A673 (cell line): Measurements from ENCODE around the gene CFAP410. TPM values are rescaled to one million over a fixed set of nuclear protein-coding genes. Genes with fewer than 3 reads are reported as not detected.

Experiments
- BruUV-seq: library from RNA; stranded (reverse); fragments of 400-500 nt; replicated peaks from 2 replicates; lab custom pipeline; 2021; lab: Mats Ljungman, UMichigan
- CTCF ChIA-PET: fragments of 300-600 bp; sonication (Branson Sonifier 250); formaldehyde crosslinking; loops from one replicate; lab custom pipeline; 2022; ENCODE audit warnings: antibody characterized with exemption; lab: Charles Lee
- POLR2A ChIA-PET: fragments of 300-600 bp; sonication (Branson Sonifier 250); formaldehyde crosslinking; loops from one replicate; lab custom pipeline; 2022; ENCODE audit warnings: antibody characterized with exemption; ENCODE audit not compliant: low non-redundant PET; lab: Charles Lee
- DNase-seq: peaks from one replicate; pipeline ENCODE4 v3.0.0-alpha.2; 2015; ENCODE audit warnings: low spot score
- H3K27ac ChIP-seq: fragments of 200-600 bp; sonication (generic); 2 replicates; pipeline ENCODE4 v1.5.1; 2016; ENCODE audit warnings: mixed run types, low read depth, mild to moderate bottlenecking, mixed read lengths, antibody characterized with exemption, low read length; ENCODE audit not compliant: poor library complexity, severe bottlenecking
- H3K27me3 ChIP-seq: fragments of 200-600 bp; sonication (generic); replicated peaks from 2 replicates; pipeline ENCODE4 v1.6.1; 2017; ENCODE audit warnings: mixed run types, low read depth, mild to moderate bottlenecking, mixed read lengths, antibody characterized with exemption, low read length; ENCODE audit not compliant: insufficient read depth, poor library complexity
- H3K36me3 ChIP-seq: fragments of 200-600 bp; sonication (generic); 2 replicates; pipeline ENCODE4 v1.6.1; 2016; ENCODE audit warnings: mixed run types, mild to moderate bottlenecking, mixed read lengths, antibody characterized with exemption, low read length; ENCODE audit not compliant: insufficient read depth, poor library complexity, severe bottlenecking
- H3K4me1 ChIP-seq: fragments of 200-600 bp; sonication (generic); 2 replicates; pipeline ENCODE4 v1.6.1; 2017; ENCODE audit warnings: mixed run types, mild to moderate bottlenecking, mixed read lengths, antibody characterized with exemption, low read length; ENCODE audit not compliant: insufficient read depth, poor library complexity, severe bottlenecking
- H3K4me3 ChIP-seq: fragments of 200-600 bp; sonication (generic); 2 replicates; pipeline ENCODE4 v1.5.1; 2016; ENCODE audit warnings: low read depth, mixed run types, mild to moderate bottlenecking, mixed read lengths, low read length; ENCODE audit not compliant: poor library complexity, severe bottlenecking
- H3K9me3 ChIP-seq: fragments of 200-600 bp; sonication (generic); 2 replicates; pipeline ENCODE4 v1.6.1; 2016; ENCODE audit warnings: mixed run types, low read depth, mild to moderate bottlenecking, mixed read lengths, antibody characterized with exemption, low read length; ENCODE audit not compliant: poor library complexity, severe bottlenecking
- EZH2 ChIP-seq: fragments of 200-600 bp; sonication (generic); IDR thresholded peaks from 2 replicates; pipeline ENCODE4 v1.6.1; 2017; ENCODE audit warnings: borderline replicate concordance, low read depth, mild to moderate bottlenecking, mixed read lengths, antibody characterized with exemption, low read length; ENCODE audit not compliant: poor library complexity, severe bottlenecking
- intact Hi-C: fragments of 100-400 bp; cut with micrococcal nuclease; formaldehyde crosslinking; loops from one replicate; pipeline ENCODE4 v1.10.0; 2022; ENCODE audit not compliant: unreplicated experiment
- total RNA-seq: library from RNA; stranded (reverse); gene quantifications from 2 replicates; pipeline ENCODE4 v1.2.3, GENCODE V29; 2021
- TF ChIP-seq, protein P1 (sequence below): fragments of 300-800, 200-600 bp; sonication (generic); conservative IDR thresholded peaks from 2 replicates; pipeline ENCODE4 v1.5.1; 2017; ENCODE audit warnings: low read depth, mild to moderate bottlenecking, antibody characterized with exemption, low read length, moderate library complexity, mixed read lengths

CFAP410 gene
- total RNA-seq, 1 experiment from 2014 or later, result 14.0 TPM

DNA sequence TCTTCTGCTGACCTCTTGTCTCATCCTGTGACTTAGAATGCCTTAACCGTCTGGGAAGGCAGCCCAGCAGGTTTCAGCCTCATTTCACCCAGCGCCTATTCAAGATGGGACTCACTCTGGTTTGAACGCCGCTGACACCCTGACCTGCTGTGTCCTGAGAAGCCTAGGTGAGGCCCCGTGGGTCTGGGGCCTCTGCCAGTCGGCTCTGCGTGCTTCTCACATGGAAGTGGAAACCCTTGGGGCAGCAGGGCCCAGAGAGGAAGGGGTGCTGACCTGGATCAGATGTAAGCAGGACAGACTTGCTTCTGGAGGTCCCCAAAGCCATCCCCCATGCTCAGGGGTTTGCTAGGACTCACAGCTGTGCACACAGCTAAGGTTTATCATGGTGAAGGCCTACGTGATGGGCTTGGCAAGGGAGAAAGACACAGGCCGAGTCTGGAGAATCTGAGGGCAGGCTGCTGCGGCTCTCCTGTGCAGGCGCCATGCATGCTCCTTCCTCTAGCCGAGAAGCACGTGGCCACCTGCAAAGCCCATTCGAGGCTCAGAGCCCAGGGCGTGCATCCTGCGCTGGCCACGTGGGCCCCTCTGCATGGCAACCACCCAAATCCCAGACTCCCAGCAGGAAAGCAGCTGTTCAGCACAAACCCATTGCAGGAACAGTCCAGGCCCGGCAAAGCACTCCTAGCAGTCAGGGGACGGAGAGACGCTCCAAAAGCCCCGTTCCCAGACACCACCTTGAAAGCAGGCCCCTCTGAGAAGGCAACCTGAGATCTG lies 18.1 kb upstream of the CFAP410 start:
- BruUV-seq, result no TSS peak
- Histone ChIP-seq H3K27ac (no peak overlapping the region), H3K36me3 (no peaks in the 10 kb centered on the region), H3K27me3 (no peaks in the 10 kb centered on the region), H3K9me3 (no peaks in the 10 kb centered on the region), H3K4me1 (peaks cover 8% of the 10 kb centered on the region), H3K4me3 (no peak overlapping the region)
- CTCF ChIA-PET, result no interaction called here
- no peak for DNase-seq
- intact Hi-C loops, result loop anchor here (10.0 kb wide), 1 partner anchor 98 kb away; the partner anchor contains the start of gene LRRC3
- TF ChIP-seq, protein P1, sequence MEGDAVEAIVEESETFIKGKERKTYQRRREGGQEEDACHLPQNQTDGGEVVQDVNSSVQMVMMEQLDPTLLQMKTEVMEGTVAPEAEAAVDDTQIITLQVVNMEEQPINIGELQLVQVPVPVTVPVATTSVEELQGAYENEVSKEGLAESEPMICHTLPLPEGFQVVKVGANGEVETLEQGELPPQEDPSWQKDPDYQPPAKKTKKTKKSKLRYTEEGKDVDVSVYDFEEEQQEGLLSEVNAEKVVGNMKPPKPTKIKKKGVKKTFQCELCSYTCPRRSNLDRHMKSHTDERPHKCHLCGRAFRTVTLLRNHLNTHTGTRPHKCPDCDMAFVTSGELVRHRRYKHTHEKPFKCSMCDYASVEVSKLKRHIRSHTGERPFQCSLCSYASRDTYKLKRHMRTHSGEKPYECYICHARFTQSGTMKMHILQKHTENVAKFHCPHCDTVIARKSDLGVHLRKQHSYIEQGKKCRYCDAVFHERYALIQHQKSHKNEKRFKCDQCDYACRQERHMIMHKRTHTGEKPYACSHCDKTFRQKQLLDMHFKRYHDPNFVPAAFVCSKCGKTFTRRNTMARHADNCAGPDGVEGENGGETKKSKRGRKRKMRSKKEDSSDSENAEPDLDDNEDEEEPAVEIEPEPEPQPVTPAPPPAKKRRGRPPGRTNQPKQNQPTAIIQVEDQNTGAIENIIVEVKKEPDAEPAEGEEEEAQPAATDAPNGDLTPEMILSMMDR, result no peak
- no peak for TF ChIP-seq EZH2
- POLR2A ChIA-PET, result no interaction called here

DNA sequence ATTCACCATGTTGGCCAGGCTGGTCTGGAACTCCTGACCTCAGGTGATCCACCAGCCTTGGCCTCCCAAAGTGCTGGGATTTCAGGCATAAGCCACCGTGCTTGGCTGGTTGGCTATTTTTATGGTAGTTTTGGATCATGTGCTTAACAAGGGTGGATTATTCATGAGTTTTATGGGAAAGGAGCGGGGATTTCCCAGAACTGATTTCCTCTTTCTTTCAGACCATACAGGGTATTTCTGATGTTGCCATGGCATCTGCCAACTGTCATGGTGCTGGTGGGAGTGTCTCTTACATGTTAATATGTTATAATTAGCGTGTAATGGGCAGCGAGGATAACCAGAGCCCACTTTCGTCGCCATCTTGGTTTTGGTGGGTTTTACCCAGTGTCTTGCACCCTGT lies 17.4 kb upstream of the CFAP410 start:
- peaks cover 8% of the 10 kb centered on the region for H3K4me1 ChIP-seq
- TF ChIP-seq, protein P1, result no peak
- no peak for TF ChIP-seq EZH2
- H3K36me3 ChIP-seq, result no peaks in the 10 kb centered on the region
- ChIA-PET POLR2A (no interaction called here), CTCF (no interaction called here)
- no peak overlapping the region for H3K4me3 ChIP-seq
- H3K27me3 ChIP-seq, result peaks cover 4% of the 10 kb centered on the region
- DNase-seq, result peak; percentile 39
- intact Hi-C loops, result loop anchor here (10.0 kb wide), 1 partner anchor 98 kb away; the partner anchor contains the start of gene LRRC3
- H3K9me3 ChIP-seq, result no peaks in the 10 kb centered on the region
- no peak overlapping the region for H3K27ac ChIP-seq
- BruUV-seq, result no TSS peak

DNA sequence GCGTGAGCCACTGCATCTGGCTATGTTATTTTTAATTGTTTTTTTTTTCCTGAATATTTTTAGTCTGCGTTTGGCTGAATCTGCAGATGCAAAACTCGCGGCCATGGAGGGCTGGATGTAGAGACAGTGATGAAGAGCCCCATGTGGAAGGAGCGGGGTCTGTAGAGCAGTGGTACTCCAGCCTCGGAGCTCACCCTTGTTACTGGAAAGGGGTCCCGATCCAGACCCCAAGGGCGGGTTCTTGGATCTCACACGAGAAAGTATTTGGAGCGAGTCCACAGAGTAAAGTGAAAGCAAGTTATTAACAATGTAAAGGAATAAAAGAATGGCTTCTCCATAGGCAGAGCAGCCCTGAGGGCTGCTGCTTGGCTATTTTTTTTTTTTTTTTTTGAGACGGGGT lies 17.0 kb upstream of the CFAP410 start:
- DNase-seq, result no peak
- ChIA-PET POLR2A (no interaction called here), CTCF (no interaction called here)
- H3K4me3 ChIP-seq, result no peak overlapping the region
- peaks cover 9% of the 10 kb centered on the region for H3K27me3 ChIP-seq
- peaks cover 8% of the 10 kb centered on the region for H3K4me1 ChIP-seq
- intact Hi-C loops, result loop anchor here (10.0 kb wide), 1 partner anchor 99 kb away; the partner anchor contains the start of gene LRRC3
- no TSS peak for BruUV-seq
- no peak overlapping the region for H3K27ac ChIP-seq
- TF ChIP-seq, protein P1, result no peak
- TF ChIP-seq EZH2, result no peak
- H3K9me3 ChIP-seq, result no peaks in the 10 kb centered on the region
- H3K36me3 ChIP-seq, result no peaks in the 10 kb centered on the region
